ENCODE measurements around the gene TAF12. TPM values are rescaled to one million over a fixed set of nuclear protein-coding genes. Genes with fewer than 3 reads are reported as not detected.

TAF12 gene
- total RNA-seq, 1 experiment from 2014 or later: 18.6 TPM

- TF ChIP-seq, protein P1, sequence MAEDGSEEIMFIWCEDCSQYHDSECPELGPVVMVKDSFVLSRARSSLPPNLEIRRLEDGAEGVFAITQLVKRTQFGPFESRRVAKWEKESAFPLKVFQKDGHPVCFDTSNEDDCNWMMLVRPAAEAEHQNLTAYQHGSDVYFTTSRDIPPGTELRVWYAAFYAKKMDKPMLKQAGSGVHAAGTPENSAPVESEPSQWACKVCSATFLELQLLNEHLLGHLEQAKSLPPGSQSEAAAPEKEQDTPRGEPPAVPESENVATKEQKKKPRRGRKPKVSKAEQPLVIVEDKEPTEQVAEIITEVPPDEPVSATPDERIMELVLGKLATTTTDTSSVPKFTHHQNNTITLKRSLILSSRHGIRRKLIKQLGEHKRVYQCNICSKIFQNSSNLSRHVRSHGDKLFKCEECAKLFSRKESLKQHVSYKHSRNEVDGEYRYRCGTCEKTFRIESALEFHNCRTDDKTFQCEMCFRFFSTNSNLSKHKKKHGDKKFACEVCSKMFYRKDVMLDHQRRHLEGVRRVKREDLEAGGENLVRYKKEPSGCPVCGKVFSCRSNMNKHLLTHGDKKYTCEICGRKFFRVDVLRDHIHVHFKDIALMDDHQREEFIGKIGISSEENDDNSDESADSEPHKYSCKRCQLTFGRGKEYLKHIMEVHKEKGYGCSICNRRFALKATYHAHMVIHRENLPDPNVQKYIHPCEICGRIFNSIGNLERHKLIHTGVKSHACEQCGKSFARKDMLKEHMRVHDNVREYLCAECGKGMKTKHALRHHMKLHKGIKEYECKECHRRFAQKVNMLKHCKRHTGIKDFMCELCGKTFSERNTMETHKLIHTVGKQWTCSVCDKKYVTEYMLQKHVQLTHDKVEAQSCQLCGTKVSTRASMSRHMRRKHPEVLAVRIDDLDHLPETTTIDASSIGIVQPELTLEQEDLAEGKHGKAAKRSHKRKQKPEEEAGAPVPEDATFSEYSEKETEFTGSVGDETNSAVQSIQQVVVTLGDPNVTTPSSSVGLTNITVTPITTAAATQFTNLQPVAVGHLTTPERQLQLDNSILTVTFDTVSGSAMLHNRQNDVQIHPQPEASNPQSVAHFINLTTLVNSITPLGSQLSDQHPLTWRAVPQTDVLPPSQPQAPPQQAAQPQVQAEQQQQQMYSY (CRISPR knock-in tag; IDR thresholded peaks at IDR 0.05): no peak
- TF ChIP-seq ZNF121 (CRISPR knock-in tag; IDR thresholded peaks at IDR 0.05): no peak
- TF ChIP-seq FOXK1 (CRISPR knock-in tag; IDR thresholded peaks at IDR 0.05): no peak
- no peak for TF ChIP-seq TEAD4 (CRISPR knock-in tag; IDR thresholded peaks at IDR 0.05)
- no peak for TF ChIP-seq KAT7 (CRISPR knock-in tag; IDR thresholded peaks at IDR 0.05; ENCODE audit: borderline replicate concordance)
- TF ChIP-seq CDX4 (CRISPR knock-in tag; IDR thresholded peaks at IDR 0.05; ENCODE audit: borderline replicate concordance): no peak
- no peak for TF ChIP-seq ATF1 (CRISPR knock-in tag; IDR thresholded peaks at IDR 0.05)
- TF ChIP-seq SMAD3 (CRISPR knock-in tag; IDR thresholded peaks at IDR 0.05; ENCODE audit: borderline replicate concordance): no peak
- TF ChIP-seq ZNF396 (CRISPR knock-in tag; IDR thresholded peaks at IDR 0.05; ENCODE audit: borderline replicate concordance): no peak
These were observed 36.1 kb downstream of the TAF12 start (continued) for GRCh38 chr1:28606771-28607170.

GRCh38 chr1:28604962-28605361, 37.9 kb downstream of the TAF12 start:
- ChIA-PET CTCF (interaction anchor here (0.8 to 1.4 kb wide), 2 partner anchors 26 to 88 kb away, joined by 3 read pairs; no protein-coding TSS in a partner anchor), POLR2A (interaction anchor here (1.8 kb wide), 1 partner anchor 23 kb away, joined by 4 read pairs; no protein-coding TSS in a partner anchor)
- H3K9me3 Mint-ChIP-seq: no peaks in the 10 kb centered on the region
- H3K4me3 Mint-ChIP-seq: no peak overlapping the region
- ATAC-seq (peak; percentile 43; the same call in 1 of the 2 replicates), DNase-seq (ENCODE audit: low spot score) (no peak)
- H3K27ac Mint-ChIP-seq: peak overlapping the region; percentile 68; the same call in 1 of the 2 replicates
- no peaks in the 10 kb centered on the region for H3K27me3 Mint-ChIP-seq (ENCODE audit: low read depth)
- peaks cover 18% of the 10 kb centered on the region for H3K36me3 Mint-ChIP-seq
- H3K4me1 Mint-ChIP-seq: peaks cover 11% of the 10 kb centered on the region
- TF ChIP-seq TCF7 (CRISPR knock-in tag; IDR thresholded peaks at IDR 0.05; ENCODE audit: low read depth) (no peak), RORB (CRISPR knock-in tag; IDR thresholded peaks at IDR 0.05) (no peak), E2F4 (CRISPR knock-in tag; IDR thresholded peaks at IDR 0.05; ENCODE audit: borderline replicate concordance, low read depth) (no peak), AFF4 (CRISPR knock-in tag; IDR thresholded peaks at IDR 0.05; ENCODE audit: borderline replicate concordance) (no peak), HMGXB4 (CRISPR knock-in tag; IDR thresholded peaks at IDR 0.05) (no peak), AR (CRISPR knock-in tag; IDR thresholded peaks at IDR 0.05) (no peak), TP53 (CRISPR knock-in tag; IDR thresholded peaks at IDR 0.05) (no peak), NFATC4 (CRISPR knock-in tag; IDR thresholded peaks at IDR 0.05) (no peak), NR3C1 (CRISPR knock-in tag; conservative IDR thresholded peaks at IDR 0.05; ENCODE audit: low read depth) (no peak), FOXJ3 (CRISPR knock-in tag; IDR thresholded peaks at IDR 0.05; ENCODE audit: borderline replicate concordance) (no peak)
- TF ChIP-seq, protein P2, sequence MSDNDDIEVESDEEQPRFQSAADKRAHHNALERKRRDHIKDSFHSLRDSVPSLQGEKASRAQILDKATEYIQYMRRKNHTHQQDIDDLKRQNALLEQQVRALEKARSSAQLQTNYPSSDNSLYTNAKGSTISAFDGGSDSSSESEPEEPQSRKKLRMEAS (CRISPR knock-in tag; IDR thresholded peaks at IDR 0.05): no peak
- TF ChIP-seq, protein P3, sequence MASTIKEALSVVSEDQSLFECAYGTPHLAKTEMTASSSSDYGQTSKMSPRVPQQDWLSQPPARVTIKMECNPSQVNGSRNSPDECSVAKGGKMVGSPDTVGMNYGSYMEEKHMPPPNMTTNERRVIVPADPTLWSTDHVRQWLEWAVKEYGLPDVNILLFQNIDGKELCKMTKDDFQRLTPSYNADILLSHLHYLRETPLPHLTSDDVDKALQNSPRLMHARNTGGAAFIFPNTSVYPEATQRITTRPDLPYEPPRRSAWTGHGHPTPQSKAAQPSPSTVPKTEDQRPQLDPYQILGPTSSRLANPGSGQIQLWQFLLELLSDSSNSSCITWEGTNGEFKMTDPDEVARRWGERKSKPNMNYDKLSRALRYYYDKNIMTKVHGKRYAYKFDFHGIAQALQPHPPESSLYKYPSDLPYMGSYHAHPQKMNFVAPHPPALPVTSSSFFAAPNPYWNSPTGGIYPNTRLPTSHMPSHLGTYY (CRISPR knock-in tag; IDR thresholded peaks at IDR 0.05): no peak
